AG20443 (cell line): Measurements from ENCODE around the gene LMO7.
"Not testable (repeated sequence)": the region's sequence is repeated elsewhere in the genome, so short reads cannot be mapped to it uniquely, and the experiment has no call there.

Source experiments
- DNase-seq: peaks from one replicate; pipeline ENCODE4 v3.0.0; 2012; ENCODE audit warnings: low spot score, mixed read lengths

The LMO7 gene

GRCh38 chr13:75699062-75699461, 62.9 kb downstream of the LMO7 start:
- DNase-seq: no peak

- not testable (repeated sequence) for DNase-seq
Observed at GRCh38 chr13:75699717-75700116, 63.6 kb downstream of the LMO7 start.

GRCh38 chr13:75700552-75700951, 64.4 kb downstream of the LMO7 start:
- DNase-seq: no peak

- DNase-seq: no peak
Observed at GRCh38 chr13:75702476-75702875, 66.3 kb downstream of the LMO7 start.

- DNase-seq: no peak
Observed at GRCh38 chr13:75703769-75704168, 67.6 kb downstream of the LMO7 start.

GRCh38 chr13:75704194-75704926, 68.2 kb downstream of the LMO7 start:
- DNase-seq: no peak

- DNase-seq: no peak
Observed at GRCh38 chr13:75704927-75705288, 68.8 kb downstream of the LMO7 start.

GRCh38 chr13:75705395-75705794, 69.3 kb downstream of the LMO7 start:
- DNase-seq: peak; percentile 41

GRCh38 chr13:75705908-75706307, 69.8 kb downstream of the LMO7 start:
- no peak for DNase-seq

GRCh38 chr13:75713852-75714251, 77.7 kb downstream of the LMO7 start:
- no peak for DNase-seq

- no peak for DNase-seq
Observed at GRCh38 chr13:75715601-75716523, 79.7 kb downstream of the LMO7 start.

GRCh38 chr13:75717525-75717924, 81.4 kb downstream of the LMO7 start:
- no peak for DNase-seq

- no peak for DNase-seq
Observed at GRCh38 chr13:75721307-75721706, 85.2 kb downstream of the LMO7 start.

- DNase-seq: no peak
Observed at GRCh38 chr13:75723901-75724300, 87.8 kb downstream of the LMO7 start.

GRCh38 chr13:75724752-75725517, 88.8 kb downstream of the LMO7 start:
- DNase-seq: no peak

- DNase-seq: no peak
Observed at GRCh38 chr13:75725736-75726135, 89.6 kb downstream of the LMO7 start.

- DNase-seq: no peak
Observed at GRCh38 chr13:75726306-75726705, 90.2 kb downstream of the LMO7 start.

GRCh38 chr13:75733113-75733512, 97.0 kb downstream of the LMO7 start:
- not testable (repeated sequence) for DNase-seq

GRCh38 chr13:75736173-75736572, 100.0 kb downstream of the LMO7 start:
- no peak for DNase-seq

- no peak for DNase-seq
Observed at GRCh38 chr13:75738841-75739240, 102.7 kb downstream of the LMO7 start.

GRCh38 chr13:75739244-75739868, 103.2 kb downstream of the LMO7 start:
- DNase-seq: no peak

GRCh38 chr13:75740031-75740430, 103.9 kb downstream of the LMO7 start:
- no peak for DNase-seq
